Epithelial cell of esophagus (primary cell): ENCODE results near the gene PIKFYVE.
A peak's percentile ranks its signal among the peaks of the same experiment; 100 is the strongest.
"Not testable (repeated sequence)": the region's sequence is repeated elsewhere in the genome, so short reads cannot be mapped to it uniquely, and the experiment has no call there.

ENCODE experiments used
- DNase-seq: peaks from one replicate; pipeline ENCODE4 v3.0.0; 2010; ENCODE audit warnings: low read depth
- H3K4me3 ChIP-seq: 2 replicates; pipeline ENCODE4 v1.5.1; 2011; ENCODE audit warnings: mild to moderate bottlenecking, low read length, control low read depth
- CTCF ChIP-seq: IDR thresholded peaks from 2 replicates; pipeline ENCODE4 v1.5.1; 2011; ENCODE audit warnings: low read depth, mild to moderate bottlenecking, low read length, control low read depth, inconsistent platforms; ENCODE audit not compliant: insufficient read depth; ENCODE audit errors: missing control alignments

PIKFYVE gene

GRCh38 chr2:208254871-208255556 is 11.0 kb upstream of the PIKFYVE start, which contains the start of gene IDH1:
Gene IDH1, minus strand, starts transcription at chr2:208255071. Its CDS starts 3,520 bp downstream, at chr2:208251551.
- peak; percentile 93 for DNase-seq
- peak within 1 kb of the TSS; percentile 64 for H3K4me3 ChIP-seq
- TF ChIP-seq CTCF = no peak

GRCh38 chr2:208255557-208256106 is 10.4 kb upstream of the PIKFYVE start:
- TF ChIP-seq CTCF = no peak
- peak overlapping the region; percentile 64 for H3K4me3 ChIP-seq
- no peak for DNase-seq

- TF ChIP-seq CTCF = peak; percentile 33
- peak; percentile 27 for DNase-seq
- H3K4me3 ChIP-seq = no peak overlapping the region
Measured at GRCh38 chr2:208256192-208256782, 9.8 kb upstream of the PIKFYVE start.

GRCh38 chr2:208256849-208257813 is 8.9 kb upstream of the PIKFYVE start:
- not testable (repeated sequence) for H3K4me3 ChIP-seq, DNase-seq

GRCh38 chr2:208265371-208265800 is 669 bp upstream of the PIKFYVE start:
- peak overlapping the region; percentile 78 for H3K4me3 ChIP-seq
- no peak for TF ChIP-seq CTCF
- DNase-seq = peak; percentile 58

- DNase-seq = no peak
Measured at GRCh38 chr2:208266553-208266893, 468 bp downstream of the PIKFYVE start.

More at GRCh38 chr2:208266553-208266893, 468 bp downstream of the PIKFYVE start:
- TF ChIP-seq CTCF = no peak
- peak overlapping the region; percentile 78 for H3K4me3 ChIP-seq
